ENCODE results near the gene CYP11A1.
"Not testable (repeated sequence)": the region's sequence is repeated elsewhere in the genome, so short reads cannot be mapped to it uniquely, and the experiment has no call there.

Gene CYP11A1

DNA sequence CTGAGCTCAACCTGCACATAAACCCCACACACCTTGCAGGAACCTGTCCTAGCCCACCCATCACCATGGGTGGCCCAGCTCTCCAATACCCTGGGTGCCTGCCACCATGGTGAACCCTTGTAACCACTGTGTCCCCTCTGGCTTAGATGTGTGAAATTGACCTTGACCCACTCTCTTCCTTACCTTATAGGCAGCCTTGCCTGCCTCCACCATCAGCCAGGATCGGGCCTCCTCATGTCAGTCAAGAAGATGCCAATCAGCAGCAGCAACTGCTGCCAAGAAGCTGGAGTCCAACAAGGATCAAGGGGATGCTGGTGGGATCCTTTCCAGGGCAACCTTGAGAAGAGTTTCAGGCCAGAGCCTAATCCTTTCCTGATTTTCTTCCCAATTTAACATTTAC, 8.8 kb upstream of the CYP11A1 start:
- no peak for DNase-seq (ENCODE audit: low read depth in 1 of 2, low spot score in 1 of 2)

DNA sequence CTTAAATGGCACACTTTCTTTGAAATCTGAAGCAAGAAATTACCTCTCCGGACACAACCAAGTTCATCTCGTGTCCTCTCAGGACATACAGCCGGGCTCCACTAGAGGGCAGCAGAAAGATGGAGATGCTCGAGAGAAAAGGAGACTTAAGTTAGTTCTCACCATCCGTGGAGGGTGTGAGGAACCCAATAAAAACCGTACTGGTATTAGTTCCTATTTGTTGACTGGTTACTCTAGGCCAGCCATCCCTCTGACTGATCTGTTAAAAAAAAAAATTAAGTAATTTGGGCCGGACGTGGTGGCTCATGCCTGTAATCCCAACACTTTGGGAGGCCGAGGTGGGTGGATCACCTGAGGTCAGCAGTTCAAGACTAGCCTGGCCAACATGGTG, 7.9 kb upstream of the CYP11A1 start:
- DNase-seq (ENCODE audit: low read depth in 1 of 2, low spot score in 1 of 2), result peak; percentile 55 to 71

DNA sequence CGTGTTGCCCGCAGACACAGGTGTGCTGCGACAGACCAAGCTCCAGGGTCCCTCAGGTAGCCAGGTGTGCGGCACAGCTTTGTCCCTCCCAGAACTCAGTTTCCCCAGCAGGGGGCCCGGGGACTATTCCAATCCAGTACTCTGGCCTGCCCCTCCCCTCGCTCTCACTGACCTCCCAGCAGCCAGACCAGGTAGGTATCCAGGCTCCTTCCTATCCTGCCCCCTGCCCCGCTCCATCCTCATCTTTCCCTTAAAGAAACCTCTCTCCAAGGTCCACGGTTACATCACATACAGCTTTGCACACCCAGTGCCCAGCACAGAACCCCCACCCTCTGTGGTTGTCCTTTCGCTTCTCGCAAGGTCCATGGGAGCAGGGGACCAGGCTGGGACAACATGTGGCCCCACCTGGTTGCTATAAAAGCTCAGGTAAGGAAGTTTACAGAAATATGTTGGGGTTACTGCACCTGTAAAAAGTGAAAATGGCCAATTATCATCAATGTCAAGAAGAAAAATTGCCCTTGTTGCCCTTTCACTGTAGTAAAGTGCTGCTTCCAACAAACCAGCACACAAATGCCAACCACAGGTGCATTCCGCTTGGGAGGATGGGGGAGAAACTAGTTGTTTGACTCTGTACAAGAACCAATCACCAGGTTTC, 7.3 kb upstream of the CYP11A1 start:
- no peak for DNase-seq (ENCODE audit: low read depth in 1 of 2, low spot score in 1 of 2)

DNA sequence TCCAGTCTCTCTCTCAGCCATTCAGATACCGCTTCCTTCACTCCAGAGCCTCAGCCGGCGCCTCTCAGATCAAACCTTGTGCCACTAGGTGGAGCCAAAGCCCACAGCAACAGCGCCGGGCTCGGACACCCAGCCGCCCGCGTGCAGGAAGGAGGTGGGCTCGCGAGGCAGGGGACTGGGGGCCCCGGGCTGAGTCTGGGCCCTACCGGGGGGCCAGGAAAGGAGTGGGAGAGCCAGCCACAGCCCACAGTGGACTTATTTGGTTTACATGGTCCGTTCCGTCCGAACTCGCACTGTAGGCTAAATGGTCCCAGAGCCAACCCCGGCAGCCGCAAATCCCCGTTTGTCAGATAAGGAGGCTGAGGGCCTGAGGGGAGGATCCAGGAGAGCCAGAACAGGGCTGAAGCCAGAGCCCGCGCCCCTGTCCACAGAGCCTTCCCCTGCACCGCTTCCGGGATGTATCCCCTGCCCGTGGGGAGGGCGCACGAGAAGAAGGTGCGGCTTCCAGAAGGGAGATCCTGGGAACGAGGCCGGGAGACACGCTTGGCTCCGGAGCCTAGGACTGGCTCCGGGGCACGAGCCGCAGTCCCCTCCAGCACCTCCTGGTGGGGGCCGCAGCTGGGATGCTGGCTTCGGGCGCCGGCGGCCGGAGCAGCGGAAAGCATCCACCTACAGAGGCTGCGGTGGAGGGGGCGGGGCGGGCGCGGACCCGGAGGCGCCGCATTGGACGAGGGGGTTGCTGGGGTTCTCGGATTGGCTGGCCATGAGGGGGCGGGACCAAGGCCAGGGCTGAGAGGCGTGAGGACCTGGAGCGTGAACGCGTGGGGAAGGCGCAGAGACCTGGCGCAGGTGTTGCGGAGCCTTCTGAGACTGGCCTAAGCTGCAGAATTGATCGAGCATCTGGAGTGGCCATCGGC, 6.5 kb upstream of the CYP11A1 start:
- peak; percentile 91 to 92 for DNase-seq (ENCODE audit: low read depth in 1 of 2, low spot score in 1 of 2)

DNA sequence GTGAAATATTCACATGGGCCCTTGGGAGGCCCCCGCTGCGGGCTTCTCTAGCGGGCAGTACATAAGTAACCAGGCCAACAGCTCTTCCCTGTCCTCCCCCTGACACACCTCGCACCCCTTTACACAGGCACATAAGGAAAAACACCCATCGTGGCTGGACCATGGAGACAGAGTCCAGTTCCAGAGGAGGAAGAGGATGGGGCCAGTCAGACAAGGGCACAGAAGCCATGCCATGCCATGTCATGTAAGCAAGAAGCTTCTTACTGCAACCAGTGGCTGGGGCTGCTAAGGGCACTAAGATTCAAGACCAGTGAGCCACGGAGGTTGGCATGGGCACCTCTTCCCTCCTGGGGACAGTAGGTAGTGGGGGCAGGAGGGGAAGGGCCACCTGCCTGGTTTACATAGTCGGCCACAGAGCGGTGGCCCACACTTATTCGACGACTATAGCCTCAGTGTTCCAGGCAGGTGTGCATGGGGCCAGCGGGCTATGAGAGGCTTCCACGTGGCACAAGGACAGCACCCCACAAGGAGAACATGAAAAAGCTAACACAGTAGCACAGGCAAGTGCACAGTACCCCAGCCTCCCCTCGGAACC, 5.7 kb upstream of the CYP11A1 start:
- no peak for DNase-seq (ENCODE audit: low read depth in 1 of 2, low spot score in 1 of 2)

DNA sequence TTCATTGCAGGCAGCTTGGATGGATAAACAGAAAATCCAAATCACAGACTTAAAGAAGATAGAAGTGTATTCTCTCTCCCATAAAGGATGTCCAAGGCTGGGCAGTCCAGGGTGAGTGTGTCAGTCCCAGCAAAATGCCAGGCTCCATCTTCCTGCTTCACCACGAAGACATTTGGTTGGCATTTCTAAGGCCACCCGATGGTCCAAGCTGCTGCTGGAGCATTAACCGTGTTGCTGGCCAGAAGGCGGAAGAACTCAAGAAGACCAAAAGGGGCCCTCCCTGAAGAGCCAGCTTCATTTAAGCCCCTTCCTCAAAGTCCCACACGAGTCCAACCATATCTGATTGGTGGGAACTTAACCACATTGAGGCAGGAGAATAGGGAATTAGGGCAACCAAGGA, 3.0 kb upstream of the CYP11A1 start:
- DNase-seq (ENCODE audit: low read depth in 1 of 2, low spot score in 1 of 2), result no peak

DNA sequence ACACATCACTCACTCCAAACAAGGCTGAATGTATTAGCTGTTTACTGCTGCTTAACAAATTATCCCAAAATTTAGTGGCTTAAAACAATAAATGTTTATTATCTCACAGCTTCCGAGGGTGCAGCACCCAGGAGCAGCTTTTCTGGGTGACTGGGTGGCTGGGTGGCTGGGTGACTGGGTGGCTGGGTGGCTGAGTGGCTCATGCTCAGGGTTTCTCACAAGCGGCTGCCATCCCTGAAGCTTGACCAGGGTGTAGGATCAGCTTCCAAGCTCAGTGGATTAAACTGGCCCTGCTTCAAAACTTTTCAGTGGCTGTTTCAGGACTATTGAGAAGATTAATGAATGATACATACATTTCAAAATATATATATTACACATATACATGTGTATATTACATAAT, 2.3 kb upstream of the CYP11A1 start:
- no peak for DNase-seq (ENCODE audit: low read depth in 1 of 2, low spot score in 1 of 2)

DNA sequence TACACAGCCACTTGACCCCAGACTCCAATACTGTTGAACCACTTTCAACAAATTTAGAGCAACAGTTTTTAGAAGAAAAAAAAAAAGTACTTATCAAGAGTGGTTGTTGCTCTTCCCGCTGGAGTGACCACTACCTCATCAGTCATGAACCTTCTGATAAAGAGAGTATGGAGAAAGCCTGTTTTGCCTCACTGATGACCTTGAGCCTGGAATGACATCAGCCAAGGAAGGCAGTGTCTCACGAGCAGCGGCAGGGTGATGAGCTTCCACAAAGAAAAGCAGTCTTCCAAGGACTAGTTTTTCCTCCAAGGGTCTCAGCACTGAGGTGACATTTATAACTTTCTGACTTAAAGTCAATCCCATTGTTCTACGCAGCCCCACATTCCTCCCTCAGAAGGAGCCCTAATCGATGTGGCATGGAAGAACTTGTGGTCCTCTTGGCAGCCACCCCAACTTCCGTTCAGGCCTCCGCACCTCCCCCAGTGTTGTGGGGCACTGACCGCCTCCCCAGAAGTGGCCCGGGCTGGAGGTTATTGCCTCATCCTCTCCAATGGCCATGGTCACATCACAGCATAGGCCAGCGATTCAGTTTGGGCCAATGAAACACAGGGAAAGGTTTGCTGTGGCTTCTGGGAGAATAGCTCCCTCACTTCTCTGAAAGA, 1.8 kb upstream of the CYP11A1 start:
- DNase-seq (ENCODE audit: low read depth in 1 of 2, low spot score in 1 of 2), result no peak

DNA sequence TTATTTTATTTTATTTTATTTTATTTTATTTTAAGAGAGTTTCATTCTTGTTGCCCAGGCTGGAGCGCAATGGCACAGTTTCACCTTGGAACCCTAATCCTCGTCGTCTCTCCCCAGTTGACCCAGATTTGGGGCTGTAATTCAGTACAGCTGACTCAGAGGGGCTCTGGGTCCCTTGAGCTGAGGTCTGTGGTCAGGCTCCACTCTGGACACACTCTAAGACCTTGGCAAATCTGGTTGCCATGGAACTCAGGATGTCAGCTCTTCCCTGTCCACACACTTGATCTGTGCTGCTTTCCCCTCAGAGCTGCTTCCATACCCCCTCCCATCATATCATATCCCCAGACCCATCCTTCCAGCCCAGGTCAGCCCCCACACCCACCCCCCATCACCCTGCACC, 675 bp upstream of the CYP11A1 start:
- DNase-seq (ENCODE audit: low read depth in 1 of 2, low spot score in 1 of 2), result no peak

DNA sequence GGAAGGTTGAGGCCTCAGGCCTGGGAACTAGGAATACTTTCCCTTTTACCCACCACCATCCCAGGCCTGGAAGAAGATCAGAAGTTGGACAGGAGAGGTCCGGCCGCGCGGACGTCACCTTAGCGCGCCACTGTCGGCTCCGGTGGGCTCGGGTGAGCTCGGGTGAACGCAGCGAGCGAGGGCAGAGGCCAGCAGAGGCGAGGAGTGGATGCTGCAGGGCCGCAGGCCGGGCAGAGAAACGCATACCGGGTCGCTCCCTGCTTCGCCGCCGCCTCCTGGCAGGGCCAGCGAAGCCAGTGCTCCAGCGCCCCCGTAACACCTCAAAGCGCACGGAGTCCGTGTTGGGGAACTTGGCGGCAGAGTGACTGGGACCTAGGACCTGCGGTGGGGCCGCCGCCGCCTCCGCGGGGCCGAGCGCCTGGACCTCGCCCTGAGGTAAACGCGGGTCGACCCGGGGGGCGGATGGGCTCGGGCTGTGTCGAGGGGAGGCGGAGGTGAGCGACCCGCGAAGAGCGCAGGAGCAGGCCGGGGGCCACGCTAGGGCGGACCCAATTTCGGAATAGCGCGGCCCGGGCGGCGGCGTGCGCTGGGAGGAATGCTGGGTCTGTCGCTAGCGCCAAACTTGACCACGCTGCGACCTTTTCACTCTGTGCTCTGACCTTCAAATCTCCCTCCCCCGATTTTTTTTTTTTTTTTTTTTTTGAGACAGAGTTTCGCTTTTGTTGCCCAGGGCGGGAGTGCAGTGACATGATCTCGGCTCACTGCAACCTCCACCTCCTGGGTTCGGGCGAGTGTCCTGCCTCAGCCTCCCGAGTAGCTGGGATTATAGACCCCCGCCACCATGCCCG, 1.6 kb downstream of the CYP11A1 start:
- no peak for DNase-seq (ENCODE audit: low read depth in 1 of 2, low spot score in 1 of 2)

DNA sequence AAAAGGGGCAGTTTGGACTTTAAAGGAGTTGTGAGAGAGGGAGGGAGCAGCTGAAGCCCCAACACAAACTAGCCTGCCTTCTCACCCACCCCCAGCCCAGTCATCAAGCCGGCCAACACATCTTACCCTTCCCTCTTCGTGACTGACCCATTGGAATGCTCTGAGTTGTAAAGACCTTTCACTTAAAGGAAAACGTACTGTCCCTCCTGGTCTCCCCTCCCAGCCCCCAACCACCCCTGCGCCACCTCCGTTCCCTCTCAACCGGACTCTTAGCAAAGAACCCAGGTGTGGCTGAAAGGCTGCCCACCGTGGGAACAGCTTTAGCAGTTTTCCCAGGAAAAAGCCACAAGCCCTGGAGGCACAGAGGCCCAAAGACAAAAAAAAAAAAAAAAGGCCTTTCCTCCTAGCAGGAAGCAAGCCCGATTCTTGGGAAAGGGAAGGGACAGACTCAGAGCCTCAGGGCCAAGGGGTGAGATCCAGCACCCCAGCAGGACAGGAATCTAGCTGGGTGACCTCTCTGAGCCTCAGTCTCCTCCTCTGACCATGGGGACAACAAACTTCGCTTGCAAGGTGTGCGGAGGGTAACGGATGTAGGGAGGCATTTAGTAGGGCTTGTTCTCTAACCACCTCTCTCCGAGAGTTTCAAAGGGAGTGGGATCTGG, 2.4 kb downstream of the CYP11A1 start:
- no peak for DNase-seq (ENCODE audit: low read depth in 1 of 2, low spot score in 1 of 2)

DNA sequence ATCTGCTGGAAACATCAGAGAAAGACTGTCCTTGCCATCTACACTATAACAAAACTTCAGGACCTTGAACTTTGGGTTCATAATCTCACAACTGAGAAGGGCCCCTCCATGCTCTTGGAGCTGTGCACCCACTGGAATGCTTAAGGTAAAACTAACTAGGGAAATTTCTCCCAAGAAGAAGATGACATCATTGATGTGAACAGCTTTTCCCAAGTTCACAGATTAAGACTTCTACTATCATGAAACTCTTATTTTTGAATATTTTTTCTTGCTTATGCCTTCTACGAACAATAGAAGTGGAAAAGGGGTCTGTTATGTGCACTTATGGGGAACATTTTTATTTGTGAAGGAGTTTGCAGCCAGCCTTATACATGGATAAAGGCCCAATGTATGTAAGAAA, 5.0 kb downstream of the CYP11A1 start:
- DNase-seq (ENCODE audit: low read depth in 1 of 2, low spot score in 1 of 2), result no peak

DNA sequence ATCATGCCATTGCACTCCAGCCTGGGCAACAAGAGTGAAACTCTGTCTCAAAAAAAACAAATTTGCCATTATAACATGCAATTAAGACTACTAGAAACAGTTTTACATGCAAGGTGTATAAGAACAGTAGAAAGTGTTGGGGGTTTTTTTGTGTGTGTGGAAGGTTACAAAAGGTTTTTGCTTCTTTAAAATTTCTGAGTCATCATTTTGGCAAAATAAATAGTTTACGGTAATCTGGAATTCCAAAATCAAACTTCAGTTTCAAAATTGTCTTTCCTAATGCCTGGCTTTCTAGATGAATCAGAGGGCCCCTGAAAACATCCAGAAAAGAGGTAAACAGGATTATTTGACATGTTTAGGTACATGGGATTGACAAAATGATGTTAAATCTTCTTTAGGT, 6.6 kb downstream of the CYP11A1 start:
- not testable (repeated sequence) for DNase-seq (ENCODE audit: low read depth in 1 of 2, low spot score in 1 of 2)

DNA sequence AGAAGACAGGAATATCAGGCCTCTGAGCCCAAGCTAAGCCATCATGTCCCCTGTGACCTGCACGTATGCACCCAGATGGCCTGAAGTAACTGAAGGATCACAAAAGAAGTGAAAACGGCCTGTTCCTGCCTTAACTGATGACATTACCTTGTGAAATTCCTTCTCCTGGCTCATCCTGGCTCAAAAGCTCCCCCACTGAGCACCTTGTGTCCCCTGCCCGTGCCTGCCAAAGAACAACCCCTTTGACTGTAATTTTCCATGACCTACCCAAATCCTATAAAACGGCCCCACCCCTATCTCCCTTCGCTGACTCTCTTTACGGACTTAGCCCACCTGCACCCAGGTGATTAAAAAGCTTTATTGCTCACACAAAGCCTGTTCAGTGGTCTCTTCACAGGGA, 8.1 kb downstream of the CYP11A1 start:
- not testable (repeated sequence) for DNase-seq (ENCODE audit: low read depth in 1 of 2, low spot score in 1 of 2)

DNA sequence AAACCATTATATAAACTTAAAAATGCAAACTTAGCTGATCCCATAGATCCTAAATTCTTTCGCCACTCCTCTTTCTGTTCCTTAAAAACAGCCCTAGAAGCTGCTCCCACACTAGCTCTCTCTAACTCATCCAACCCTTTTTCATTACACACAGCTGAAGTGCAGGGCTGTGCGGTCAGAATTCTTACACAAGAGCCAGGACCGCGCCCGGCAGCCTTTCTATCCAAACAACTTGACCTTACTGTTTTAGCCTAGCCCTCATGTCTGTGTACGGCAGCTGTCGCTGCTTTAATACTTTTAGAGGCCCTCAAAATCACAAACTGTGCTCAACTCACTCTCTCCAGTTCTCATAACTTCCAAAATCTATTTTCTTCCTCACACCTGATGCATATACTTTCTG, 9.9 kb downstream of the CYP11A1 start:
- not testable (repeated sequence) for DNase-seq (ENCODE audit: low read depth in 1 of 2, low spot score in 1 of 2)

DNA sequence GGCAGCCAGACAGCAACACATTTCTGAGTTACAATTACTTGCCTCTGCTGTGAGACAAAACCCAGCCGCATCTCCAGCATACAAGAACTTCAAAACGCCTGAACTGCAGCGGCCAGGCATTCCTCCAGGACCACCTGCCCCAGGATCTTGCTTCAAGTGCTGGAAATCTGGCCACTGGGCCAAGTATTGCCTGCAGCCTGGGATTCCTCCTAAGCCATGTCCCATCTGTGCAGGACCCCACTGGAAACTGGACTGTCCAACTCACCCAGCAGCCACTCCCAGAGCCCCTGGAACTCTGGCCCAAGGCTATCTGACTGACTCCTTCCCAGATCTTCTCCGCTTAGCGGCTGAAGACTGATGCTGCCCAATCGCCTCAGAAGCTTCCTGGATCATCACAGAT, 11.4 kb downstream of the CYP11A1 start:
- not testable (repeated sequence) for DNase-seq (ENCODE audit: low read depth in 1 of 2, low spot score in 1 of 2)

DNA sequence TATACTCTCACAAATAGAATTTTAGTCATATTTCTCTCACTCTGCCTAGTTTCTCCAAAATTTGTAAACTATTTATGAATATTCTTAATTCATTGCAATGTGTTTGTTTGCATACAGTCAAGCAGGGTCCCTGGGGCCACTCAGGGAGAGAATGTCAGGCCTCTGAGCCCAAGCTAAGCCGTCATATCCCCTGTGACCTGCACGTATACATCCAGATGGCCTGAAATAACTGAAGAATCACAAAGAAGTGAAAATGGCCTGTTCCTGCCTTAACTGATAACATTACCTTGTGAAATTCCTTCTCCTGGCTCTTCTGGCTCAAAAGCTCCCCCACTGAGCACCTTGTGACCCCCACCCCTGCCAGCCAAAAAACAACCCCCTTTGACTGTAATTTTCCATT, 13.5 kb downstream of the CYP11A1 start:
- DNase-seq (ENCODE audit: low read depth in 1 of 2, low spot score in 1 of 2), result not testable (repeated sequence)

DNA sequence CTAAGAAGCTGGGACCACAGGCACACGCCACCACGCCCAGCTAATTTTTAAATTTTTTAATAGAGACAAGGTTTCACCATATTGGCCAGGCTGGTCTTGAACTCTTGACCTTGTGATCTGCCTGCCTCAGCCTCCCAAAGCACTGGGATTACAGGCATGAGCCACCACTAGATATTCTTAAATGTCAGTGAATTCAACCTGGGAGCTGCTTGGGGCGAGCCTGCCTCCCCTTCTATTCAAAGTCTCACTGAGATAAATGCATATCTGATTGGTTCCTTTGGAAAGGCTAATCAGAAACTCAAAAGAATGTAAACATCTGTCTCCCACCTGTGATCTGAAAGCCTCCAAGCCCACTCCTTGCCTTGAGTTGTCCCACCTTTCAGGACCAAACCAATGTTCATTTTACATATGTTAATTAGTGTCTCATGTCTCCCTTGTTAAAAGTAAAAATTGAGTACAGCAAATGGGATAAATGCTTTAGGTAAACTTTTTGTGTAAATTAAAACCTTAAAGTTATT, 15.0 kb downstream of the CYP11A1 start:
- DNase-seq (ENCODE audit: low read depth in 1 of 2, low spot score in 1 of 2), result no peak

DNA sequence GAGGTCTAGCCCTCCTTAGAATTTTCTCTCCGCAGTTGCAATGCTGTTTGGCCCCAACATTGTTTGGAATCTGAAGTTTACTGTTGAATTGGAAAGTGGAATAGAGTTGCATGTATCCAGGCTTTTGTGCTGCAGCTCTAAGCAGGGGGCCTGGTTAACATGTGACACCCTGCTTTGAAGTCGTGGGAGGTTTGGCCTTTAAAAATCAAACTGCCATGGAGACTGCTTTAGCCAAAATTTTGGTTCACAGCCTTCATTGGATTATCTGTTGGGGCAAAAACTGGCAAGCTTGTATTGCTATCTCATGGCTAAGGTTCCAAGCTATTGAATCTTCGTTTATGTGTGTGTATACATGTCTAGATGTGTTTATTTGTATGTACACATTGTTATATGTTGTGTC, 15.8 kb downstream of the CYP11A1 start:
- DNase-seq (ENCODE audit: low read depth in 1 of 2, low spot score in 1 of 2), result no peak

All from stimulated activated CD4-positive, alpha-beta T cell treated with anti-CD3 and anti-CD28 coated beads, Interleukin-15, amount 100 ng/mL, for 1 hour (primary cell).